T-helper 1 cell (primary cell): ENCODE measurements around the gene CHSY1.
"Not testable (repeated sequence)": the region's sequence is repeated elsewhere in the genome, so short reads cannot be mapped to it uniquely, and the experiment has no call there.

Source experiments
- DNase-seq, 5 donors: peaks; one replicate each; pipeline ENCODE4 v3.0.0-alpha.2; 2012 to 2020

CHSY1 gene

DNA sequence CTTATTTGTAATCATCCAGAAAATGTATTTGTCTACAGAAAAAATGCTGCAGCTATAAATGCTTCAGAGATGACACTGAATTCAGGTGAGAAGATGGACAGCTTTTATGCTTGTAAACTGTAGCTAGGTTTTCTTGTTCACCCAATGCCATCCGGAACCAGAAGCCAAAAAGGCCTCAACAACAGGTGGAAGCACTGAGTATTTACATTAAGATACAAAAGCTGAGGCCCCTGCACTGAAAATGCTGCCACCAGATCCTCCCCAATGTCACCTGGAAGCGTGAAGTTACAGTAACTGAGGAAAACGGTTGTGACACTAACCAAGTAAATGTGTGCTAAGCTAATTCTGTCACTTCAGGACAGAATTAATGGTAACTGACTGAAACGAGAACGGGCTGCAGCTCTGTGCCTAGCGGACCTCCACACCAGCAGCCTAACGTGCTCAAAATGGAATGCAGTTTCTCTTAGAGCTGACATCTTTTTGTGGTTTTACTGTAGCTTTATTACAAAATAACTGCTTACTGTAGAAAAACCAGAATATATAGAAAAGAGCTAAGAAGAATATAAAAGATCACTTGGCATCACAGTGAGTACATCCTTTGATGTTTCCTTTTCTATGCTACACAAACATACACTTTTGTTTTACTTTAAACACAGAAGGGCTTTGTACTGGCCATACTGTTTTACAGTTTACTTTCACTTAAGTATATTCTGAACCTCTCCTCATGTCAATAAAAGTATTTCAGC is 7.6 kb downstream of the CHSY1 start:
- DNase-seq, result peak in 1 of 5 donors; percentile 24

GRCh38 chr15:101243420-101243819 is 8.4 kb downstream of the CHSY1 start:
- no peak for DNase-seq

DNA sequence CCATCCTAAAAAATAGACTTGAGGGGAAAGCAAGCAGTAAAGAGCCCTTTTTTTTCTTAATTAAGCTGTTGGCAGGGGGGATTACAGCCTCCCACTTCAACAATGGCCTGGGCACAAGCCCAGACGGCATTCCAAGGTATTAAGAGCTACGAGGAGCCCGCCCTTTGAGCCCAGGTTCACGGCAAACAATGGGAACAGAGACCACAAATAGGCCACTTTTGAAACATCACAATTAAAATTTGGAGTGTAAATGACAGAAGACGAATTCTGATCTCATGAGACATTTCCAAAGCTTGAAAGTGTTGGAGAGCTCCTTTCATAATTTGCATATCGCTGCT is 8.9 kb downstream of the CHSY1 start:
- no peak for DNase-seq

- peak; percentile 40 to 86 (median 63) for DNase-seq
Measured at GRCh38 chr15:101242160-101242998, 9.5 kb downstream of the CHSY1 start.

GRCh38 chr15:101240358-101240757 is 11.5 kb downstream of the CHSY1 start:
- no peak for DNase-seq

DNA sequence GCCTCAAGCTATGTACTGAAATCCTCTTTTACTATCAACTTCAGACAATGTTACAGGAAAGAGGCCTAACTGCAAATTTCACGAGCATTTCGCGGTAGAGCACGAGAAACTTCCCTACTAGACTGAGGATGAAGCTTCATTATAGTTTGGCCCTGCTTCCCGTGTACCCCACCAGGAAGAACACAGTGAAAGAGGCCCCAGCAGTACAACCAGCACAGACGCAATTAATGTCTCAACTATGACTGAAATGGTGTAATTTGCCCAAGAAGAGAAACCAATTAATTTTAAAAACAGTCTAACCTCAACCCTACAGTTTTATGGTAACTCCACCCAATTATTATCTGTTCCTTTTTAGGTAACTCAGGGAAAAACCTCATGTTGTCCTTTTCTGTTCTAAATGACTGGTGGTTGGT is 12.1 kb downstream of the CHSY1 start:
- DNase-seq, result peak in 1 of 5 donors; percentile 50

- DNase-seq, result no peak
Measured at GRCh38 chr15:101237251-101237650, 14.6 kb downstream of the CHSY1 start.

DNA sequence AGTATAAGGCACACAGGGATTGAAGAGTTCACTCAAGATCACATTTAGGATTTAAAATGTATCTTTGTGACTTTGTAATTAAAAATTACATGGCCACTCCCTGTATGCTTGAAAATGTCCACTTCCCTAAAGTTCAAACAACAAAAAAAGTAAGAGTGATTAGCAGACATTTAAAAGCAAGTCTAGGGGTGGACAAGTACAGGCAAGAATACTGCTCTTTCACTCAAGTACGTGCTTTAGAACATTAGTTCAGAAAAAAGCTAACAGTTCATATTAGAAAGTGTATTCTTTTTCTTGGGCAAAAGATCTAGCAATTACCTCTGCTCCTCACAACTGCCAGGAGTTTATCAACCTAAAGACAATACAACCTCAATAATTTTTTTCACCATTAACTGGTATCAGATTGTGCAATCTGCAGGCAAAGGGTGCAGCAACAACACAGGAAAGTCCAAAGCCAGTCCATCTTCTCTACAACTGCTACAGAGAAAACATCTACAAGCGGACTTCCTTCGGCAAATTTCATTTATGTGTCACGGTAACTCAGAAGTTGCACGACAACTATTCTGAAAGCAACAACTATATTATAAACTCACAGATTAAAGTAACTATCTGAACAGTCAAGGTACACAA is 18.1 kb downstream of the CHSY1 start:
- no peak for DNase-seq

- DNase-seq, result no peak
Measured at GRCh38 chr15:101232677-101233076, 19.2 kb downstream of the CHSY1 start.

- DNase-seq, result no peak
Measured at GRCh38 chr15:101228313-101228712, 23.5 kb downstream of the CHSY1 start.

GRCh38 chr15:101225658-101226057 is 26.2 kb downstream of the CHSY1 start:
- no peak for DNase-seq

GRCh38 chr15:101221902-101222301 is 29.9 kb downstream of the CHSY1 start:
- DNase-seq, result no peak

DNA sequence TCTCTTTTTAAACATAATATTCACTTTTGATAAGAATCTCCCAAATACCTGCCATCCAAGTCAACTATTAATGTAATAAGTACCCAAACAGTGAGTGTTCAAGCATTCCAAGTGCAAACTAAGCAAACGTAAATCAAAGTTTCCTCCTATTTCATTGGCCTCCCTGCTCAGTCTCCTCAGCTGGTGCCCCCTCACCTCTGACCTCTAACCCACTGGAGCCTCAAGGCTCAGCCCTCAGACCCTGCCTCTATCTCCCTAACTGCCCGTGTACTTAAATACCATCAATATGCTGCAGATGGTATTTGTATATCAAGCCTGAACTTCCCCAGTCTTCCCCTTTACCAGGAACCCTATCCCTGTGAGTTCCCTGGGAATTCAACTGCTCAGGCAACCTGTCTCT is 31.8 kb downstream of the CHSY1 start:
- DNase-seq, result no peak

DNA sequence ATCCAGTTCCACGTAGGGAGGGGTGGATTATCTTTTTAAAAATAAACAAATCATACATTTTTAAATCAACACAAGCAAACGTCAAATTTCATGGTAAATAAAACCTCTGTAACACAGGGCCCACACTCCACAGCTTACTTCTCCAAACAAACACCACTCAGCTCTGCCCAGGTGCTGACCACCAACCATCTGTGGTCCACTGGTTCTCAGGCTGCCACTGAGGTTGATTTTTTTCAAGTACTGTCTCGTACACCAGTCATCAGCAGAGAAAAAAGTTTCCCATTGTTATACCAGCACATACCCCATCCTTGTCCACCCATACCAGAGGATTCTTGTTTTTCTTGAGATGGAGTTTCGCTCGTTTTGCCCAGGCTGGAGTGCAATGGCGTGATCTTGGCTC is 32.4 kb downstream of the CHSY1 start:
- no peak for DNase-seq

- no peak for DNase-seq
Measured at GRCh38 chr15:101217446-101217845, 34.4 kb downstream of the CHSY1 start.

DNA sequence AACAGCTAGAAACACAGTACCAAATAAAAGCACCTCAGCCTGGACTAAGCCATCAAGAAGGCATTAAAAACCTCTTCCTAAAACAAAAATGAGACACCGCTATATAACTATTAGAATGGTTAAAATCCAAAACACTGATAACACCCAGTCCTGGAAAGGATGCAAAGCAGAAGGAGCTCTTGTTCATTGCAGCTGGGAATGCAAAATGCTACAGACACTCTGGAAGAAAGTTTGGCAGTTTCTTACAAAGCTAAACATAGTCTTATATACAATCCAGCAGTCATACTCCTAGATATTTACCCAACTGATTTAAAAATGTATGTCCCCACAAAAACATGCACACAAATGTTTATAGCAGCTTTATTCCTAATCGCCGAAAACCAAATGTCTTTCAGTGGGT is 35.7 kb downstream of the CHSY1 start:
- DNase-seq, result no peak

DNA sequence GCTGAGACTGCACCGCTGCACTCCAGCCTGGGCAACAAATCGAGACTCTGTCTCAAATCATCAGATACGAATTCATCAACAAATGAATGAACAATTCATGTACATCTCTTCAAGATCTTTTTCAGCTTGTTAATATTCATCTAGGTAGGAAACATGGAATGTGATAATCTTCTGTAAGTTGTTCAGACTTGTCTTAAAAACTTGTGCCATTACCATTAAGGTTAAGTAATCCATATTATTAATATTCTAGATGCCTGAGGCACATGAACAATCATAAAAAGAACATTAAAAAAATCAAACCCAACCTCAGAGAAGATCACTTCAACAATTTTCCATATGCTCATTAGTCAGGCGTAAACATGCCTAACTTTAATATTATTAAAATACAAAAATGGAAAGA is 36.2 kb downstream of the CHSY1 start:
- DNase-seq, result no peak

DNA sequence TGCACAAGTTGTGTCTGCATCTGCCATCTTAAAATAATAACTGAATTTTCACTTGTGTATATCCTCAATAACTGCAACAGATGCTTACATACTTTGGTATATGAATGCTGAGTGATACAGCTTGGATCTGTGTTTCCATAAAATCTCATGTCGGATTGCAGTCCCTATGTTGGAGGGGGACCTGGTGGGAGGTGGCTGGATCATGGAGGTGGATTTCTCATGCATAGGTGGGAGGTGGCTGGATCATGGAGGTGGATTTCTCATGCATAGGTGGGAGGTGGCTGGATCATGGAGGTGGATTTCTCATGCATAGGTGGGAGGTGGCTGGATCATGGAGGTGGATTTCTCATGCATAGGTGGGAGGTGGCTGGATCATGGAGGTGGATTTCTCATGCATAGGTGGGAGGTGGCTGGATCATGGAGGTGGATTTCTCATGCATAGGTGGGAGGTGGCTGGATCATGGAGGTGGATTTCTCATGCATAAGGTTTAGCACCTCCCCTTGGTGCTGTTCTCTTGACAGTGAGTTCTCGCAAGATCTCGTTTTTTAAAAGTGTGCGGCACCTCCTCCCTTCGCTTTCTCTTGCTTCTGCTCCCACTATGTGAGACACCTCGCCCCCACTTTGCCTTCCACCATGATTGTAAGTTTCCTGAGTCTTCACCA is 37.3 kb downstream of the CHSY1 start:
- not testable (repeated sequence) for DNase-seq

- no peak for DNase-seq
Measured at GRCh38 chr15:101213570-101213969, 38.3 kb downstream of the CHSY1 start.

DNA sequence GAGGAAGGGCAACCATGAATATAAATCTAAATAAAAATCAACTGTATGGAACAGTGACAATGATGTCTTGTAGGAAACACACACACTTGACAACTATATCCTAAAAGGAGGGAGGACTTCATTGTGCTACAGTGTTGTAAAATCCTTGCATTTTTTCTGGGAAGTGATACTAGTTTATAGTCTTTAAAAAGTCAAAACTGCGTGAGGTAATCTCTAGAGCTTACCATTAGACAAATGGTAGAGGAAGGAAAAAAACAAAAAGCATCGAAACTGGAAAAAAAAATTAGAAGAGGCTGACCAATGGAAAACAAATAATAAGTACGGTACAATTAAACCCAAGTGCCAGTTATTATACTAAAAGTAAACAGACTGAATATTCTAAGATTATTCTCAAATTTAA is 38.7 kb downstream of the CHSY1 start:
- DNase-seq, result no peak

GRCh38 chr15:101211897-101212296 is 40.0 kb downstream of the CHSY1 start:
- DNase-seq, result no peak

DNA sequence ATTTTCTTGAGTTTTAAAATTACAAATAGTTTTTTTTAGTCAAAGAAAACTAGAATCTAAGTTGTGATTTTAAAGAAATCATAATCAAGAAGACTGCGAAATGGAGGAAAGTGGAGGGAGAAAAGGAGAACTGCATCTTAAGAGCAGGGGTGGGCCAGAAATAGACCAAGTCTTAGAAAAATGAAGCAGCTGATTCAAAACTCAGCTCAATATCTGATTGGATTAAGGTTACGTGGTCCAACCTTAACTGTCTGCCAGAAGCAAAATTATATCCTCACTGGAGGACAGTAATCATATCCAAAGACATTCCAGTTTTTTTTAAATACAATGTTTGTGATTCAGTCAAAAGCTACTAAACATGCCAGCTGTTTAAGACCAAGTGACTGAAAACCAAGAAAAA is 41.4 kb downstream of the CHSY1 start:
- DNase-seq, result no peak

- DNase-seq, result no peak
Measured at GRCh38 chr15:101210058-101210457, 41.8 kb downstream of the CHSY1 start.
